HG03159 (cell line): Measurements from ENCODE around the gene C16orf86.
"Not testable (repeated sequence)": the region's sequence is repeated elsewhere in the genome, so short reads cannot be mapped to it uniquely, and the experiment has no call there.

Source experiments
- ATAC-seq: cut with Tn5 transposase; IDR thresholded peaks from one replicate; pipeline ENCODE4 v1.9.1; 2021; ENCODE audit warnings: mild to moderate bottlenecking, moderate library complexity; ENCODE audit not compliant: unreplicated experiment

The C16orf86 gene

DNA sequence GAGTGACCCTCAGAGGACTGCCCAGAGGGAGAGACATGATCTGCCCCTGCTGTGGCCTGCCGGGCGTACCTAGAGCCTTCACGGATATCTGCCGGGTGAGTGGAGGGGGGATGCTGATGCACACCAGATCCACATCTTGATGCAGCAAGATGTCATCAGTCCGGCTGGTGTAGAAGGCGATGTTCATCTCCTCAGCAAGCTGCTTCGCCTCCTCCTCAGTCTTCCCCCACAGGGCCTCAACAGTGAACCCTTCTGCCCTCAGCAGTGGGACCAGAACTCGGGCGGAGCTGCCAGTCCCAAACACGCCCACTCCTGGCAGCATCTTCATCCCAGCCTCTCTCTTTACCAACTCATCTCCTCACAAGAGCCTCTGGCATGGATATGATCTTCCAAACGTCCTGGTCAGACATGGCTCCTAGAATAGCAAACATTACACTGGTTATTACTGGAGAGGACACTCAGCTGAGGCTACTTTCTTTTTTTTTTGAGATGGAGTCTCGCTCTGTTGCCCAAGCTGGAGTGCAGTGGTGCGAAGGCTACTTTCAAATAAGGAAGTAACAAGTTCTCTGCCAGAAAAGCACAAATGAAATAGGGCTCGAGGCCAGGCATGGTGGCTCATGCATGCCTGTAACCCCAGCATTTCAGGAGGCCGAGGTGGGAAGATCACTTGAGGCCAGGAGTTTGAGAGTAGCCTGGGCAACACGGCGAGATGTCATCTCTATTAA is 18.9 kb downstream of the C16orf86 start:
- no peak for ATAC-seq

DNA sequence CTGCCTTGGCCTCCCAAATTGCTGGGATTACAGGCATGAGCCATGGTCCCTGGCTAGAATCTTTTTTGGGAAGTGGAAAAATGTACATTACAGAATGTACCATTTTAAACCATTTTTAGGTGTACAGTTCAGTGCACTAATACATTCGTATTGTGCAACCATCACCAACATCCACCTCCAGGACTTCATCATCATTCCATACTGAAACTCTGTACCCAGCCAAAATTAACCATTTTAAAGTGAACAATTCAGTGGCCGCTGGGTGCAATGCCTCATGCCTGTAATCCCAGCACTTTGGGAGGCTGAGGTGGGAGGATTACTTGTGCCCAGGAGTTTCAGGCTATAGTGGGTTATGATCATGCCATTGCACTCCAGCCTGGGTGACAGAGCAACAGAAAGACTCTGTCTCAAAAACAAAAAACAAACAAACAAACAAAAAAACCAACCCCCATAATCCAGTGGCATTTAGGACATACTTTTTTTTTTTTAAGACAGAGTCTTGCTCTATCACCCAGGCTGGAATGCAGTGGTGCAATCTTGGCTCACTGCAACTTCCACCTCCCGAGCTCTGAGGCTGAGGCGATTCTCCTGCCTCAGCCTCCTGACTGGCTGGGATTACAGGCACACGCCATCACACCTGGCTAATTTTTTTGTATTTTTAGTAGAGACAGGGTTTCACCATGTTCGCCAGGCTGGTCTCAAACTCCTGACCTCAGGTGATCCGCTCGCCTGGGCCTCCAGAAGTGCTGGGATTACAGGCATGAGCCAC is 27.1 kb downstream of the C16orf86 start:
- not testable (repeated sequence) for ATAC-seq

DNA sequence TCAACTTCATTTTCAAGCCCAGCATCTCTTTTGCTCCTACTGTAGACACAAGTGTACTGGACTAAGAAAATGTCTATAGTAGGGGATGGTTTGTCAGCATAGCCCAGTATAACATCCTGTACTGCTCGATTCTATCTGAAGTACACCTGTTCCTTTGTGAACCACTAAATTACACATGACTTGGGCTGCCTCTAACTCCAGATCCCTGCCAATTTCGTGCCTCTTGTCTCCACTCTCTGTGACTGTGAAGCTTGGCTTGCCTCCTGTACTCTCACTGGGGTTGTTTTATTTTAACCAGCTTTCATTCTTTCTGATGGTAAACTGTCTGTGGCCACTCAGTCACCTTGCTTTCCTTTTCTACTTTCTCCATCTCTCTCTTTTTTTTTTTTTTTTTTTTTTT is 28.0 kb downstream of the C16orf86 start:
- no peak for ATAC-seq

DNA sequence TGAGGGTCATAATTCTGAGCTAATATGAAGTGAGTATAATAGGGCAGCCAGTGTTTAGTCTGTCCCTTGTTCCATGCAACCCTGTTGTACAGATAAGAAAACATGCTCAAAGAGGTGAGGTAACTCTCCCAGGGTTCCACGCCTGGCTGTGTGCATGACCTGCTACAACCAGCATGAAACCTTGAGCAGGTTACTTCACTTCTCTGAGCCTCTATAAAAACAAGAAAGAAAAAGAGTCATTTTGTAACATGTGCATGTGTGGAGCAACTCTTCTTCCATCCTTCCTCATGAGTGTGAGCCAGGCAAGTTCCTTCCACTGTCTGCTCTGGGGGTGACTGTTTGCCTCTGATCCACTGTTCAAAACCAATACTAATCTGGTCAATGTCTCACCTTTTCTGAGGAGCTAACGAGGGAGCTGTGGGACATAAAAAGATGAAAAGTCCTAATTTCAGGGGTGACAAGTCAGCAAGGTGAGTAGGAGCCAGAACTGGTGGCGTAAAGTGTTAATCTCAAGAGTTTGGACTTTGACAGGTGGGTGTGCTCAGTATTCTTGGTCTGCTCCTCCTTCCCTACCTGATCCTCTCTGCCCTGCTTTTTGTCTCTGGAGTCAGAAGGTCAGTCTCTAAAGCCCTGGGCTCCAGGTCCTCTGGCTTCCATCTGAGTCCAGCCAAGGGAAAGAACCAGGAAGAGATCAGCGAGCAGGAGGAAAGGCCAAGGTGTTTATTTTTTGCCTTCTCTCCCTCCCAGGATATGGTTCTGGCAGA is 31.0 kb downstream of the C16orf86 start:
- no peak for ATAC-seq

DNA sequence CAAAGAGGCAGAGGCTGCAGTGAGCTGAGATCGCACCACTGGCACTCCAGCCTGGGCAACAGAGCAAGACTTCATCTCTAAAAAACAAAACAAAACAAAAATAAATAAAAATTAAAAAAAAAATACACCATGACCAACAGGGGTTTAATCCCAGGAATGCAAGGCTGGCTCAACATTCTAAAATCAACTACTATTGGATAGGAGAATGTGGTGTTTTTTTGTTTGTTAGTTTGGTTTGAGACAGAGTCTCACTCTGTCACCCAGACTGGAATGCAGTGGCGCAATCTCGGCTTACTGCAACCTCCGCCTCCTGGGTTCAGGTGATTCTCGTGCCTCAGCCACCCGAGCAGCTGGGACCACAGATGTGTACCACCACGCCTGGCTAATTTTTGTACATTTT is 32.7 kb downstream of the C16orf86 start:
- no peak for ATAC-seq

DNA sequence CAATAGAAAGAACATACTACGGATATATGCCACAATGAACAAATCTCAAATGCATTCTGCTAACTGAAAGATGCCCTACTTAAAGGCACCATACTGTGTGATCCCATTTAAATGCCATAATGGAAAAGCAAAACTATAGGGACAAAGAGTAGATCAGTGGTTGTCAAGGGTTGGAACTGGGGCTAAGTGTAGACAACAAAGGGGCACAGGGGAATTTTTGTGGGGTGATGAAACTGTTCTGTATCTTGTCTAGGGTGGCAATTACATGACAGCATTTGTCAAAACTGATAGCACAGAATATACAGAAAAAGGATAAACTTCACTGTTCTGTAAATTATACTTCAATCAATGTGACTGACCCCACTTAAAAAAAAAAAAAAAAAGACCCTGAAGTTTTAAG is 34.8 kb downstream of the C16orf86 start:
- no peak for ATAC-seq

GRCh38 chr16:67702130-67702529 is 35.5 kb downstream of the C16orf86 start:
- ATAC-seq, result no peak

- ATAC-seq, result no peak
Measured at GRCh38 chr16:67703626-67704025, 37.0 kb downstream of the C16orf86 start.

DNA sequence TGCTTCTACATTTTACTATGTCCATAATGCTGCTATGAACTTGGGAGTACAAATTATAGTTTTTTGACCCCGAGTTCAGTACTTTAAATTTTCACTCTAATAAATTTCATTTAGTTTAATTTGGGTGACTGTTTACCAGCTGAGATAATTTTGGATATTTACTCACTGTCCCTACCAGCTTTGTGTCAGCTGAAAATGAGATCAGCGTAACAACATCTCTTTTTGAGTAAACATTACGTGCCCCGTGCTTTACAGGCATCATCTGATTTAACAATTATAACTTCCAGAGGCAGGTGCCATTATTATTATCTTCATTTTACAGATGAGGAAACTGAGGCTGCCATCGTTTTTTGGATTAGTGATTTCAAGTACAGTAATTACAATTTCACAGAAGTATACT is 37.5 kb downstream of the C16orf86 start:
- no peak for ATAC-seq

DNA sequence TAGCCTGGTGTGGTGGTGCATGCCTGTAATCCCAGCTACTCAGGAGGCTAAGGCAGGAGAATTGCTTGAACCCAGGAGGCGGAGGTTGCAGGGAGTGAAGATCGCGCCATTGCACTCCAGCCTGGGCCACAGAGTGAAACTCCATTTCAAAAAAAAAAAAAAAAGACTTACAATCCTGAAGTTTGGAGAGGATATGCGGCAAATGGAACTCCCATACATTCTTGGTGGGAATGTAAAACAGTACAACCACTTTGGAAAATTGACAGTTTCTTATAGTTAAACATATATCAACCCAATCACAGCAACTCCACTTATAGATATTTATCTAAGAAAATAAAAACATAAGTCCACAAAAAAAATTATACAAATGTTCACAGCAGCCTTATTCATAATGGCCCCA is 40.6 kb downstream of the C16orf86 start:
- ATAC-seq, result no peak

GRCh38 chr16:67707790-67708189 is 41.2 kb downstream of the C16orf86 start:
- no peak for ATAC-seq

- ATAC-seq, result no peak
Measured at GRCh38 chr16:67708368-67708771, 41.8 kb downstream of the C16orf86 start.

- no peak for ATAC-seq
Measured at GRCh38 chr16:67709050-67709449, 42.4 kb downstream of the C16orf86 start.

GRCh38 chr16:67710607-67711006 is 44.0 kb downstream of the C16orf86 start:
- no peak for ATAC-seq

DNA sequence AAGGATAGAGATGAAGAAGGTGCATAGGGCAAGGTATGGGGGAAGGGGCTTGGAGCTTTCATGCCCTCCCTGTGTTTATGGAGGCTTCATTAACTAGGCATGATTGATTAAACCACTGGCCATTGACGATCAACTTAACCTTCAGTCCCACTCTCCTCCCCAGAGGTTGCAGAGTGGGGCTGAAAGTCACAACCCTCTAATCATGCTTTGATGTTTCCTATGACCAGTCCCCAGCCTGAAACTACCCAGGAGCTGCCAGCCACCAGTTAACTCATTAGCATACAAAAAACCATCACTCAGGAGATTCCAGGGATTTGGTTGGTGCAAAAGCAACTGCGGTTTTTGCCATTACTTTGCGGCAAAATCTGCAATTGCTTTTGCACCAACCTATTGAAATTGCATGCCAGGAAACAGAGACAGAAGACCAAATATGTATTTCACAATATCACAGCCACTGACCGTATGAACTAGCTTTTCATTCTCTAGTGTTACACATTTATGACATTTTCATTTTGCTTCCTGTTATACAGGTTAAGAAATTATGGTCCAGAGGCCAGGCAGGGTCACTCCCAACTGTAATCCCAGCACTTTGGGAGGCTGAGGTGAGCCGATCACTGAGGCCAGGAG is 47.1 kb downstream of the C16orf86 start:
- no peak for ATAC-seq

GRCh38 chr16:67714522-67714921 is 47.9 kb downstream of the C16orf86 start:
- ATAC-seq, result no peak

DNA sequence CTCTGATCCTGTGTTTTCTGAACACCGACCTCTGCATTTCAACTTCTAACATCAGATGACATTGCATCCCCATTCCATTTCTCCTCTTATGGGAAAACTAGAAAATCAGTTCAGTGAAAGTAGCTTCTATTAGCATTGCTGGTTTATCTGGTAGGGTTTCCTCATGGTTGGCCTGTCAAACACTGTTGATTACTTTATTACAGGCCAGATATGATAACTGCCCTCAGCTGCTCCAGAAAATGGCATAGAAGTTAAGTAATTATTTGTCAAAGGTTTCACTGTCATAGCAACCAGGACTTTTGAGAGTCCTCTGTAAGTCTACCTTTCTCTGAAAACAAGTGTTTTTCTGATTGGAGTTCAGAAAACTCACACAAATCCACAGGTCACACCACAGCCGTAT is 49.5 kb downstream of the C16orf86 start:
- ATAC-seq, result no peak
